HepG2 (cell line): Measurements from ENCODE around the gene NELFCD. TPM values are rescaled to one million over a fixed set of nuclear protein-coding genes. Genes with fewer than 3 reads are reported as not detected.
A peak's percentile ranks its signal among the peaks of the same experiment; 100 is the strongest.

ENCODE experiments used
- BRCA1 ChIP-seq: sonication (generic); formaldehyde crosslinking; IDR thresholded peaks from 2 replicates; pipeline ENCODE4 v1.4.0; 2020; ENCODE audit warnings: missing genetic modification reagents
- ELF4 ChIP-seq: sonication (generic); formaldehyde crosslinking; IDR thresholded peaks from 2 replicates; pipeline ENCODE4 v1.5.0; 2020; ENCODE audit warnings: missing genetic modification reagents, mild to moderate bottlenecking, moderate library complexity, borderline replicate concordance
- EP300 ChIP-seq, 3 experiments: sonication (generic) in 1 of 3; formaldehyde crosslinking in 1 of 3; IDR thresholded peaks; 2 replicates each; pipeline versions ENCODE4 v1.5.1 to v1.6.1; 2011 to 2020; ENCODE audit warnings: low read depth in 2 of 3, low read length in 2 of 3, borderline replicate concordance in 1 of 3, improper control_type of control experiment in 1 of 3, mild to moderate bottlenecking in 1 of 3, missing genetic modification reagents in 1 of 3, moderate library complexity in 1 of 3
- MED8 ChIP-seq: sonication (generic); formaldehyde crosslinking; IDR thresholded peaks from 2 replicates; pipeline ENCODE4 v1.8.1; 2023; ENCODE audit warnings: mild to moderate bottlenecking, missing genetic modification reagents; ENCODE audit not compliant: insufficient replicate concordance
- NAIF1 ChIP-seq: sonication (generic); formaldehyde crosslinking; IDR thresholded peaks from 2 replicates; pipeline ENCODE4 v1.5.0; 2020; ENCODE audit warnings: mild to moderate bottlenecking, missing genetic modification reagents, borderline replicate concordance
- NPAS2 ChIP-seq: sonication (generic); formaldehyde crosslinking; IDR thresholded peaks from 2 replicates; pipeline ENCODE4 v1.8.0; 2022; ENCODE audit warnings: mild to moderate bottlenecking, missing genetic modification reagents, borderline replicate concordance
- NR1H2 ChIP-seq: sonication (generic); formaldehyde crosslinking; IDR thresholded peaks from 2 replicates; pipeline ENCODE4 v1.8.1; 2022; ENCODE audit warnings: low read depth, missing genetic modification reagents, borderline replicate concordance
- PHF8 ChIP-seq: sonication (generic); formaldehyde crosslinking; IDR thresholded peaks from 2 replicates; pipeline ENCODE4 v1.5.0; 2020; ENCODE audit warnings: missing genetic modification reagents
- SNAPC2 ChIP-seq: sonication (generic); formaldehyde crosslinking; IDR thresholded peaks from 2 replicates; pipeline ENCODE4 v1.8.1; 2022; ENCODE audit warnings: mild to moderate bottlenecking, missing genetic modification reagents
- THAP11 ChIP-seq: IDR thresholded peaks from 2 replicates; pipeline ENCODE4 v1.6.1; 2016; ENCODE audit warnings: missing biosample characterization, missing genetic modification reagents
- WIZ ChIP-seq: sonication (generic); formaldehyde crosslinking; IDR thresholded peaks from 2 replicates; pipeline ENCODE4 v1.5.1; 2020; ENCODE audit warnings: mild to moderate bottlenecking, missing genetic modification reagents
- YEATS4 ChIP-seq: sonication (generic); formaldehyde crosslinking; IDR thresholded peaks from 2 replicates; pipeline ENCODE4 v1.4.0; 2020; ENCODE audit warnings: missing genetic modification reagents, borderline replicate concordance
- ZFP36L1 ChIP-seq: sonication (generic); formaldehyde crosslinking; IDR thresholded peaks from 2 replicates; pipeline ENCODE4 v1.8.0; 2022; ENCODE audit warnings: mild to moderate bottlenecking, missing genetic modification reagents, moderate library complexity
- ZFP82 ChIP-seq: sonication (generic); formaldehyde crosslinking; IDR thresholded peaks from 2 replicates; pipeline ENCODE4 v1.5.1; 2020; ENCODE audit warnings: mild to moderate bottlenecking, missing genetic modification reagents, borderline replicate concordance
- ZNF20 ChIP-seq: sonication (generic); formaldehyde crosslinking; IDR thresholded peaks from 2 replicates; pipeline ENCODE4 v1.4.0; 2020; ENCODE audit warnings: mild to moderate bottlenecking, moderate library complexity, missing genetic modification reagents
- ZNF253 ChIP-seq: sonication (generic); formaldehyde crosslinking; IDR thresholded peaks from 2 replicates; pipeline ENCODE4 v1.8.0; 2022; ENCODE audit warnings: mild to moderate bottlenecking, missing genetic modification reagents, borderline replicate concordance
- ZNF263 ChIP-seq: sonication (generic); formaldehyde crosslinking; IDR thresholded peaks from 2 replicates; pipeline ENCODE4 v1.4.0; 2020; ENCODE audit warnings: missing genetic modification reagents
- ZNF33A ChIP-seq: sonication (generic); formaldehyde crosslinking; IDR thresholded peaks from 2 replicates; pipeline ENCODE4 v1.5.1; 2020; ENCODE audit warnings: missing genetic modification reagents, mild to moderate bottlenecking, moderate library complexity, borderline replicate concordance
- ZNF431 ChIP-seq: sonication (generic); formaldehyde crosslinking; IDR thresholded peaks from 2 replicates; pipeline ENCODE4 v1.9.0; 2022; ENCODE audit warnings: missing genetic modification reagents, low read depth, mild to moderate bottlenecking, borderline replicate concordance
- ZNF777 ChIP-seq: sonication (generic); formaldehyde crosslinking; IDR thresholded peaks from 2 replicates; pipeline ENCODE4 v1.4.0; 2020; ENCODE audit warnings: missing genetic modification reagents
- ZSCAN22 ChIP-seq: sonication (generic); formaldehyde crosslinking; IDR thresholded peaks from 2 replicates; pipeline ENCODE4 v1.4.0; 2020; ENCODE audit warnings: mild to moderate bottlenecking, missing genetic modification reagents
- polyA plus RNA-seq, 8 experiments: library from polyadenylated mRNA; depleted of rRNA in 3 of 8; stranded (reverse) in 7 of 8; unstranded in 1 of 8; fragments of >200 nt; fragmentation: Illumina TruSeq in 4 of 8; extraction: Trizol in 4 of 8; gene quantifications; 2 replicates each; pipeline versions ENCODE4 v1.2.1 to v1.2.3, GENCODE V29; 2011 to 2016; ENCODE audit warnings: low read depth in 4 of 8, missing spikeins in 1 of 8, mixed read lengths in 1 of 8; ENCODE audit not compliant: insufficient read depth in 1 of 8
- total RNA-seq, 5 experiments: library from RNA; depleted of rRNA; stranded (reverse); fragments of >200 nt; fragmentation: Illumina TruSeq; extraction: Trizol; gene quantifications; 2 replicates each; pipeline ENCODE4 v1.2.3, GENCODE V29; 2016; ENCODE audit warnings: low read depth in 1 of 5
- TF ChIP-seq, protein P1 (sequence below), 2 experiments: fragments of 450-650 bp in 1 of 2; sonication (generic) in 1 of 2; formaldehyde crosslinking; IDR thresholded peaks; 2 replicates each; pipeline versions ENCODE4 v1.5.0 to v1.8.0; 2020 to 2022; ENCODE audit warnings: mild to moderate bottlenecking in 1 of 2, missing genetic modification reagents in 1 of 2
- TF ChIP-seq, protein P2 (sequence below): sonication (generic); formaldehyde crosslinking; IDR thresholded peaks from 2 replicates; pipeline ENCODE4 v1.4.0; 2020; ENCODE audit warnings: mild to moderate bottlenecking, missing genetic modification reagents
- TF ChIP-seq, protein P3 (sequence below): sonication (generic); formaldehyde crosslinking; IDR thresholded peaks from 2 replicates; pipeline ENCODE4 v1.8.0; 2022; ENCODE audit warnings: missing genetic modification reagents, mild to moderate bottlenecking, moderate library complexity, borderline replicate concordance
- TF ChIP-seq, protein P4 (sequence below): sonication (generic); formaldehyde crosslinking; IDR thresholded peaks from 2 replicates; pipeline ENCODE4 v1.5.0; 2020; ENCODE audit warnings: mild to moderate bottlenecking, missing genetic modification reagents

Gene NELFCD
- total and polyA plus RNA-seq, 2 of the 13 experiments (the other 11 are each of a cell fraction or from before 2014, with no cell fraction given), result 159 to 203 TPM

DNA sequence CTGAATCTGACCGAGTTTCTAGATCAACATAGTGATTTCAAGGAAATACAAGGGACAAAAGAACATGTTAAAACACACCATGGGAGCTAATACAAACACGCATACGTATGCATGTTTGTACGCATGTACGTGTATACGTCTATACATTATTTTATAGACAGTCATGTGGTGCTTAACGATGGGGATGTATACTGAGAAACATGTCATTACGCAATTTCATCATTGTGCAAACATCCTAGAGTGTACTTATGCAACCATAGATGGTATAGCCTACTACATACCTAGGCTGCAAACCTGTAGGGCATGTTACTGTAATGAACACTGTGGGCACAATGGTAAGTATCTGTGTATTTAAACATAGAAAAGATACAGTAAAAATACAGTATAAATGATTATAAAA lies 25.0 kb upstream of the NELFCD start (continued):
- TF ChIP-seq, protein P1, sequence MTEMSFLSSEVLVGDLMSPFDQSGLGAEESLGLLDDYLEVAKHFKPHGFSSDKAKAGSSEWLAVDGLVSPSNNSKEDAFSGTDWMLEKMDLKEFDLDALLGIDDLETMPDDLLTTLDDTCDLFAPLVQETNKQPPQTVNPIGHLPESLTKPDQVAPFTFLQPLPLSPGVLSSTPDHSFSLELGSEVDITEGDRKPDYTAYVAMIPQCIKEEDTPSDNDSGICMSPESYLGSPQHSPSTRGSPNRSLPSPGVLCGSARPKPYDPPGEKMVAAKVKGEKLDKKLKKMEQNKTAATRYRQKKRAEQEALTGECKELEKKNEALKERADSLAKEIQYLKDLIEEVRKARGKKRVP (CRISPR knock-in tag; IDR thresholded peaks at IDR 0.05), result peak in 1 of 2 experiments; percentile 38; a peak in 1 of 4 replicates
- TF ChIP-seq THAP11 (CRISPR knock-in tag), result peak; percentile 44; the same call in 1 of the 2 replicates
- 0 out of 4 replicates have a peak, but pooled peaks of 1 of the 2 experiments have one; percentile 15 for TF ChIP-seq EP300 (IDR thresholded peaks at IDR 0.05; ENCODE audit: low read depth in 2 of 2, low read length in 2 of 2)
- no peak for TF ChIP-seq EP300 (CRISPR knock-in tag; IDR thresholded peaks at IDR 0.05; ENCODE audit: borderline replicate concordance)
- TF ChIP-seq, protein P2, sequence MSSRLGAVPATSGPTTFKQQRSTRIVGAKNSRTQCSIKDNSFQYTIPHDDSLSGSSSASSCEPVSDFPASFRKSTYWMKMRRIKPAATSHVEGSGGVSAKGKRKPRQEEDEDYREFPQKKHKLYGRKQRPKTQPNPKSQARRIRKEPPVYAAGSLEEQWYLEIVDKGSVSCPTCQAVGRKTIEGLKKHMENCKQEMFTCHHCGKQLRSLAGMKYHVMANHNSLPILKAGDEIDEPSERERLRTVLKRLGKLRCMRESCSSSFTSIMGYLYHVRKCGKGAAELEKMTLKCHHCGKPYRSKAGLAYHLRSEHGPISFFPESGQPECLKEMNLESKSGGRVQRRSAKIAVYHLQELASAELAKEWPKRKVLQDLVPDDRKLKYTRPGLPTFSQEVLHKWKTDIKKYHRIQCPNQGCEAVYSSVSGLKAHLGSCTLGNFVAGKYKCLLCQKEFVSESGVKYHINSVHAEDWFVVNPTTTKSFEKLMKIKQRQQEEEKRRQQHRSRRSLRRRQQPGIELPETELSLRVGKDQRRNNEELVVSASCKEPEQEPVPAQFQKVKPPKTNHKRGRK (CRISPR knock-in tag), result no peak
- no peak for TF ChIP-seq ZFP82 (CRISPR knock-in tag)
- TF ChIP-seq BRCA1 (CRISPR knock-in tag), result no peak
- TF ChIP-seq PHF8 (CRISPR knock-in tag), result no peak
- no peak for TF ChIP-seq SNAPC2
- no peak for TF ChIP-seq ZSCAN22 (CRISPR knock-in tag)
- TF ChIP-seq ELF4 (CRISPR knock-in tag), result no peak
- no peak for TF ChIP-seq ZFP36L1 (CRISPR knock-in tag)
- TF ChIP-seq, protein P3, sequence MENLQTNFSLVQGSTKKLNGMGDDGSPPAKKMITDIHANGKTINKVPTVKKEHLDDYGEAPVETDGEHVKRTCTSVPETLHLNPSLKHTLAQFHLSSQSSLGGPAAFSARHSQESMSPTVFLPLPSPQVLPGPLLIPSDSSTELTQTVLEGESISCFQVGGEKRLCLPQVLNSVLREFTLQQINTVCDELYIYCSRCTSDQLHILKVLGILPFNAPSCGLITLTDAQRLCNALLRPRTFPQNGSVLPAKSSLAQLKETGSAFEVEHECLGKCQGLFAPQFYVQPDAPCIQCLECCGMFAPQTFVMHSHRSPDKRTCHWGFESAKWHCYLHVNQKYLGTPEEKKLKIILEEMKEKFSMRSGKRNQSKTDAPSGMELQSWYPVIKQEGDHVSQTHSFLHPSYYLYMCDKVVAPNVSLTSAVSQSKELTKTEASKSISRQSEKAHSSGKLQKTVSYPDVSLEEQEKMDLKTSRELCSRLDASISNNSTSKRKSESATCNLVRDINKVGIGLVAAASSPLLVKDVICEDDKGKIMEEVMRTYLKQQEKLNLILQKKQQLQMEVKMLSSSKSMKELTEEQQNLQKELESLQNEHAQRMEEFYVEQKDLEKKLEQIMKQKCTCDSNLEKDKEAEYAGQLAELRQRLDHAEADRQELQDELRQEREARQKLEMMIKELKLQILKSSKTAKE, result no peak
- no peak for TF ChIP-seq ZNF431 (CRISPR knock-in tag)
- no peak for TF ChIP-seq WIZ (CRISPR knock-in tag)
- TF ChIP-seq ZNF263, result no peak
- no peak for TF ChIP-seq NPAS2 (CRISPR knock-in tag)
- no peak for TF ChIP-seq ZNF777
- TF ChIP-seq ZNF20 (CRISPR knock-in tag), result no peak
- TF ChIP-seq YEATS4, result no peak
- TF ChIP-seq ZNF253, result no peak
- TF ChIP-seq, protein P4, sequence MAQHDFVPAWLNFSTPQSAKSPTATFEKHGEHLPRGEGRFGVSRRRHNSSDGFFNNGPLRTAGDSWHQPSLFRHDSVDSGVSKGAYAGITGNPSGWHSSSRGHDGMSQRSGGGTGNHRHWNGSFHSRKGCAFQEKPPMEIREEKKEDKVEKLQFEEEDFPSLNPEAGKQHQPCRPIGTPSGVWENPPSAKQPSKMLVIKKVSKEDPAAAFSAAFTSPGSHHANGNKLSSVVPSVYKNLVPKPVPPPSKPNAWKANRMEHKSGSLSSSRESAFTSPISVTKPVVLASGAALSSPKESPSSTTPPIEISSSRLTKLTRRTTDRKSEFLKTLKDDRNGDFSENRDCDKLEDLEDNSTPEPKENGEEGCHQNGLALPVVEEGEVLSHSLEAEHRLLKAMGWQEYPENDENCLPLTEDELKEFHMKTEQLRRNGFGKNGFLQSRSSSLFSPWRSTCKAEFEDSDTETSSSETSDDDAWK (CRISPR knock-in tag), result no peak
- TF ChIP-seq ZNF33A (CRISPR knock-in tag), result no peak
- TF ChIP-seq MED8, result no peak
- no peak for TF ChIP-seq NR1H2
- no peak for TF ChIP-seq NAIF1 (CRISPR knock-in tag)
